WTC11 (cell line): ENCODE measurements around the gene BICRA. TPM values are rescaled to one million over a fixed set of nuclear protein-coding genes. Genes with fewer than 3 reads are reported as not detected.

Experiments used
- ATAC-seq: fragments of 200-7000 bp; cut with Tn5 transposase; 2 replicates; pipeline ENCODE4 v1.10.0; 2021; ENCODE audit warnings: mild to moderate bottlenecking, moderate library complexity
- CTCF ChIA-PET: fragments of 300-600 bp; sonication (Branson Sonifier 250); formaldehyde crosslinking; loops from one replicate; lab custom pipeline; 2021; ENCODE audit warnings: antibody characterized with exemption; lab: Charles Lee
- POLR2A ChIA-PET: fragments of 350-600 bp; sonication (Branson Sonifier 250); formaldehyde crosslinking; loops from one replicate; lab custom pipeline; 2021; ENCODE audit warnings: antibody characterized with exemption; lab: Charles Lee
- DNase-seq: peaks from one replicate; pipeline ENCODE4 v3.0.0; 2021; ENCODE audit warnings: low spot score
- H3K27ac Mint-ChIP-seq: 2 replicates; pipeline ENCODE4 v1.8.0; 2021; ENCODE audit warnings: mixed read lengths
- H3K27me3 Mint-ChIP-seq: 2 replicates; pipeline ENCODE4 v1.8.0; 2021; ENCODE audit warnings: low read depth, mild to moderate bottlenecking, moderate library complexity, mixed read lengths
- H3K36me3 Mint-ChIP-seq: 2 replicates; pipeline ENCODE4 v1.8.0; 2021; ENCODE audit warnings: mixed read lengths
- H3K4me1 Mint-ChIP-seq: 2 replicates; pipeline ENCODE4 v1.8.0; 2022; ENCODE audit warnings: mixed read lengths
- H3K4me3 Mint-ChIP-seq: 2 replicates; pipeline ENCODE4 v1.8.0; 2021; ENCODE audit warnings: mild to moderate bottlenecking, moderate library complexity, mixed read lengths
- H3K9me3 Mint-ChIP-seq: 2 replicates; pipeline ENCODE4 v1.8.0; 2021; ENCODE audit warnings: mixed read lengths
- ARID4B ChIP-seq: sonication (generic); formaldehyde crosslinking; IDR thresholded peaks from 2 replicates; pipeline ENCODE4 v1.8.0; 2023; ENCODE audit warnings: missing genetic modification reagents, mild to moderate bottlenecking, borderline replicate concordance
- ATF3 ChIP-seq: sonication (generic); formaldehyde crosslinking; conservative IDR thresholded peaks from 2 replicates; pipeline ENCODE4 v1.8.1; 2022; ENCODE audit warnings: mild to moderate bottlenecking, missing genetic modification reagents
- EMX1 ChIP-seq: fragments of 250-450 bp; sonication (Bioruptor Pico); IDR thresholded peaks from 2 replicates; pipeline ENCODE4 v1.8.0; 2021; ENCODE audit warnings: mild to moderate bottlenecking
- FOXJ3 ChIP-seq: sonication (generic); formaldehyde crosslinking; IDR thresholded peaks from 2 replicates; pipeline ENCODE4 v1.9.0; 2021; ENCODE audit warnings: missing genetic modification reagents, mild to moderate bottlenecking, borderline replicate concordance
- GTF2I ChIP-seq: fragments of 250-450 bp; sonication (Bioruptor Pico); conservative IDR thresholded peaks from 2 replicates; pipeline ENCODE4 v1.4.0; 2021; ENCODE audit warnings: mild to moderate bottlenecking
- IRF2 ChIP-seq: sonication (generic); formaldehyde crosslinking; IDR thresholded peaks from 2 replicates; pipeline ENCODE4 v1.8.0; 2022; ENCODE audit warnings: low read depth, missing genetic modification reagents, borderline replicate concordance
- MLX ChIP-seq: sonication (generic); formaldehyde crosslinking; IDR thresholded peaks from 2 replicates; pipeline ENCODE4 v1.8.1; 2023; ENCODE audit warnings: mild to moderate bottlenecking, missing genetic modification reagents, moderate library complexity
- OVOL2 ChIP-seq: fragments of 250-450 bp; sonication (Bioruptor Pico); IDR thresholded peaks from 2 replicates; pipeline ENCODE4 v1.9.0; 2021; ENCODE audit warnings: mild to moderate bottlenecking, borderline replicate concordance
- PREB ChIP-seq: sonication (generic); formaldehyde crosslinking; IDR thresholded peaks from 2 replicates; pipeline ENCODE4 v1.8.1; 2022; ENCODE audit warnings: mild to moderate bottlenecking, missing genetic modification reagents, moderate library complexity, borderline replicate concordance
- SMAD4 ChIP-seq: sonication (generic); formaldehyde crosslinking; IDR thresholded peaks from 2 replicates; pipeline ENCODE4 v1.8.0; 2022; ENCODE audit warnings: mild to moderate bottlenecking, missing genetic modification reagents
- STAT6 ChIP-seq: sonication (generic); formaldehyde crosslinking; conservative IDR thresholded peaks from 2 replicates; pipeline ENCODE4 v1.8.1; 2023; ENCODE audit warnings: mild to moderate bottlenecking, low read depth, missing genetic modification reagents, moderate library complexity
- TEAD1 ChIP-seq: sonication (generic); formaldehyde crosslinking; IDR thresholded peaks from 2 replicates; pipeline ENCODE4 v1.8.0; 2022; ENCODE audit warnings: mild to moderate bottlenecking, missing genetic modification reagents
- TEAD4 ChIP-seq: sonication (generic); formaldehyde crosslinking; IDR thresholded peaks from 2 replicates; pipeline ENCODE4 v1.8.0; 2022; ENCODE audit warnings: mild to moderate bottlenecking, missing genetic modification reagents
- USF1 ChIP-seq: sonication (generic); formaldehyde crosslinking; IDR thresholded peaks from 2 replicates; pipeline ENCODE4 v1.8.0; 2022; ENCODE audit warnings: mild to moderate bottlenecking, missing genetic modification reagents
- ZBTB43 ChIP-seq: sonication (generic); formaldehyde crosslinking; IDR thresholded peaks from 2 replicates; pipeline ENCODE4 v1.8.1; 2023; ENCODE audit warnings: mild to moderate bottlenecking, missing genetic modification reagents
- ZNF263 ChIP-seq: sonication (generic); formaldehyde crosslinking; IDR thresholded peaks from 2 replicates; pipeline ENCODE4 v1.8.1; 2022; ENCODE audit warnings: low read depth, mild to moderate bottlenecking, moderate library complexity, missing genetic modification reagents
- ZNF425 ChIP-seq: fragments of 250-450 bp; sonication (Bioruptor Pico); conservative IDR thresholded peaks from 2 replicates; pipeline ENCODE4 v1.9.0; 2021; ENCODE audit warnings: mild to moderate bottlenecking
- total RNA-seq: library from RNA; stranded (reverse); gene quantifications from 3 replicates; pipeline ENCODE4 v1.2.3, GENCODE V29; 2021

BICRA gene
- total RNA-seq, 1 experiment from 2014 or later, result 30.3 TPM

GRCh38 chr19:47679251-47679900 lies 70.4 kb downstream of the BICRA start (continued):
- TF ChIP-seq ZNF425 (CRISPR knock-in tag), result no peak
- TF ChIP-seq OVOL2 (CRISPR knock-in tag), result no peak
- no peak for TF ChIP-seq TEAD4

- no peaks in the 10 kb centered on the region for H3K4me1 Mint-ChIP-seq
- H3K27me3 Mint-ChIP-seq, result no peaks in the 10 kb centered on the region; the same call in 1 of the 2 replicates
- POLR2A ChIA-PET, result no interaction called here
- H3K27ac Mint-ChIP-seq, result no peak overlapping the region
- DNase-seq (no peak), ATAC-seq (no peak)
- no peak for TF ChIP-seq ZBTB43 (CRISPR knock-in tag)
- no peak for TF ChIP-seq ATF3 (CRISPR knock-in tag)
- TF ChIP-seq GTF2I, result no peak
- TF ChIP-seq SMAD4 (CRISPR knock-in tag), result no peak
- no peak for TF ChIP-seq FOXJ3 (CRISPR knock-in tag)
- no peak for TF ChIP-seq MLX
- TF ChIP-seq IRF2 (CRISPR knock-in tag), result no peak
- TF ChIP-seq EMX1, result no peak
- no peak for TF ChIP-seq USF1 (CRISPR knock-in tag)
- TF ChIP-seq ZNF263 (CRISPR knock-in tag), result no peak
- TF ChIP-seq PREB, result no peak
- H3K36me3 Mint-ChIP-seq, result peaks cover 28% of the 10 kb centered on the region
- H3K4me3 Mint-ChIP-seq, result no peak overlapping the region
- no peaks in the 10 kb centered on the region for H3K9me3 Mint-ChIP-seq
- CTCF ChIA-PET, result interaction anchor here (0.6 to 0.9 kb wide), 2 partner anchors 252 to 838 kb away, joined by 3 read pairs; no protein-coding TSS in a partner anchor
Measured at GRCh38 chr19:47679922-47680857, 71.3 kb downstream of the BICRA start.

GRCh38 chr19:47680858-47681332 lies 72.0 kb downstream of the BICRA start:
- Mint-ChIP-seq H3K27ac (no peak overlapping the region), H3K4me3 (no peak overlapping the region), H3K36me3 (peaks cover 26% of the 10 kb centered on the region), H3K9me3 (no peaks in the 10 kb centered on the region), H3K27me3 (no peaks in the 10 kb centered on the region; the same call in 1 of the 2 replicates), H3K4me1 (no peaks in the 10 kb centered on the region)
- ChIA-PET POLR2A (no interaction called here), CTCF (interaction anchor here (0.9 kb wide), 1 partner anchor 253 kb away, joined by 3 read pairs; no protein-coding TSS in a partner anchor)
- ATAC-seq (no peak), DNase-seq (no peak)
- TF ChIP-seq ARID4B (CRISPR knock-in tag) (no peak), TEAD1 (no peak), STAT6 (CRISPR knock-in tag) (no peak)
